KBM-7 (cell line): ENCODE measurements around the gene CDH23.
"Not testable (repeated sequence)": the region's sequence is repeated elsewhere in the genome, so short reads cannot be mapped to it uniquely, and the experiment has no call there.

ENCODE experiments used
- DNase-seq: peaks from one replicate; pipeline ENCODE4 v3.0.0-alpha.2; 2015
- in situ Hi-C: fragments of 300-500 bp; cut with MboI; formaldehyde crosslinking; loops from 2 replicates; pipeline ENCODE4 v1.14.3; 2020; ENCODE audit warnings: low sequenced_read_pairs, low pct_unique_long_range_greater_than_20kb, mixed read lengths

The CDH23 gene

DNA sequence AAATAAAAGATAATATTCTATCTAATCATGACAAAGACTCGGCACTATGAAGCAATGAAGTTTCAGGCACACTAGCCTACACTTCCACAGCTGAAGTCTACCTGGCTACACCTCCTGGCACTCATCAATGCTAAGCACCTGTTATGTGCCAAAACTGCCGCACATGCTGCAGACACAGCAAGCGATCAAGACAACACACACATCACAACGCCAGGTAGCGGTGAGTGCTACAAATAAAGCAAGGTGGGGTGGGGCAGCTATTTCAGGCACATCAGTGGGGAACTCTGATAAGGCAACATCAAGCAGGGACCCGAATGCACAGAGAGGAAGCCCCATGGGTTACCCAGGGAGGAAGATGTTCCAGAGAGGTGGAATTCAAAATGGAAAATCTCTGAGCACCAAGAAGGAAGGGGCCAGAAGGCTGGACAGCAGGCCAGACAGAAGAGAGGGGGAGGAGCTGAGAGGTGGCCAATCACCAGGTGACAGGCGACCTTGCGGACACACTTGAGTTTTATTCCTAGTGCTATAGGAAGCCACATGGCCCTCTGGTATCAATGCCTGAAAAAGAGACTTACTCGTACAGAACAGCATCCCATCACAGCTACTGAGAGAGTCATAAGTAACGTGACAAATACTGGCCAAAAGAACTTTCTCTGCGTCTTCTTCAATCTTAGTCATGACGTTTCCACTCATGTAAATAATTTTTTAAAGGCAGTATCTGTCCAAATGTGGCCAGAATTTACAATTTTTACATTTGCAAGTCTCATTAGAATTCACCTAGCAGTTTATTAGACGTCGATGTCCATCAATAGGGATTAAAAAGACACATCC lies 446.4 kb downstream of the CDH23 start:
- no peak for DNase-seq
- in situ Hi-C loops: no loop called here

GRCh38 chr10:71844084-71844483 lies 447.4 kb downstream of the CDH23 start:
- DNase-seq: no peak
- in situ Hi-C loops: no loop called here

DNA sequence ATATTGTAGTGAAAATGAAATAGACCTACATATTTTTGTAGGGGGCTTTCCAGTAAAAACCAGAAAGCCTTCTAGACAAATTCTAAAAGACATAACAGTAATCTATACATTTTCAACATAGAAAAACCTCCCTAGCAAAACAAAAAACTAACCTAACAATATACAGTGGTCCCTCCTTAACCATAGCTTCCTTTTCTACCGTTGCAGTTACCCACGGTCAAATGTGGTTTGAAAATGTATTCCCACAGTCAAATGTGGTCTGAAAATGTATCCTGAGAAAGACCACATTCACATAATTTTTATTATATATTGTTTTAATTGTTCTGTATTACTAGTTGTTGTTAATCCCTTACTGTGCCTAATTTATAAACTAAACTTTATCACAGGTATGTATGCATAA lies 448.0 kb downstream of the CDH23 start:
- DNase-seq: no peak
- in situ Hi-C loops: no loop called here

DNA sequence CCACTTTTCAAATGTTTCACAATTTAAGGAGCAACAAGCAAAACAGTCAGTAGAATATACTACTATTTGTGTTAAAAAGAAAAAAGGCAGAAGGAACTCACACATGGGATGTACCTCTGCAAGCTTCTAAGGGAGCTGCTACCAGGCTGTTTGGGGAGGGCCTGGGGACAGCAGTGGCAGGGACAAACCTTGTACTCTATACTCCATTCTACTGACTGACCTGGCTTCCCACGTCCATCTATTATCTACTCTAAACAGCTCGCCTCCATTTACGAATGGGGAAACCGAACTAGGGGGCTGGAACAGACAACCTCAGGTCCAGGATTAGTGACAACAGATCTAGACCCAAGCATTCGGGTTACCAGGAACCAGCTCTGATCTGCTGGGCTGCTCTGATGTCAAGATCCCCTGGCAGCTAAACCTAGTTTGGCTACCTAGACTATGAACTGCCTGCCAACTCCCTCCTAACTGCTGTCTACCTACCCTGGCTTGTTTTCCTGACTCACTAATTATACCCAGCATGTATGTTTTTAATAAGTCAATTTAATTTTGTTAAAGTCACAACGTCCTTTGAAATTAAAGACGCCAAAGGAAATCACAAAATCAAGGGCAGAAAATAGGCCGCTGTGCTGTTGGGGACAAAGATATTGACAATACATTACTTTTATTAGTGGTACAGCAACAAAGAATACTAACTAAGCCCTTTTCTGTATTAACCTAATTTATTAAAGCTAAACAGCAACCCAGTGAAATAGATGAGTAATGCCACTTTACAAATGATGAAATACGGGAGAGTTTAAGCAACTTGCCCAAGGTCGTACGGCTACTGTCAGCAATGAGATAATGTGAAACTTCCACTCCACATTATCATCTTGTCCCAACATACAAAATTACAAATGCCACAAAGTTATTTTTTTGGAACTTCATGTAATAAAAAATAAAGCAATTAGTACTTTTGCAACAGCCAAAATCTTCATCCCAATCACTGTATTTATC lies 449.0 kb downstream of the CDH23 start:
- in situ Hi-C loops: no loop called here
- DNase-seq: no peak

DNA sequence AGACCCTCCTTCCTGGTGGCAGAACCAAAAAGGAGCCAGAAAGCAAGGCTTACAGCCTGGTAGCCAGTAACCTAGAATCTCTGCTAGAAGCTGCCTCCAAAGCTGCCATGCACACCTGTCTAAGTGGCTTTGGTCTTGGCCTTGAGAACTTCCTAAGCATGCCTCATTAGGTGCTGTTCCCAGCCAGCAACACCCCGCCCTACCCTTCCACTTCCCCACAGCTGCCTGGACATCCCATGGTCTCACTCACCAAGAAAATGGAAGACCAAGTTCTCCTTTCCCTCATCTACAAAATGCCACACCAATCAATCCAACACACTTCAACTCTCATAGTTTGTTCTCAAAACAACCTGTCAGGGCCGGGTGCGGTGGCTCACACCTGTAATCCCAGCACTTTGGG lies 450.1 kb downstream of the CDH23 start:
- in situ Hi-C loops: no loop called here
- DNase-seq: no peak

- DNase-seq: no peak
- in situ Hi-C loops: no loop called here
Measured at GRCh38 chr10:71847418-71847817, 450.7 kb downstream of the CDH23 start.

DNA sequence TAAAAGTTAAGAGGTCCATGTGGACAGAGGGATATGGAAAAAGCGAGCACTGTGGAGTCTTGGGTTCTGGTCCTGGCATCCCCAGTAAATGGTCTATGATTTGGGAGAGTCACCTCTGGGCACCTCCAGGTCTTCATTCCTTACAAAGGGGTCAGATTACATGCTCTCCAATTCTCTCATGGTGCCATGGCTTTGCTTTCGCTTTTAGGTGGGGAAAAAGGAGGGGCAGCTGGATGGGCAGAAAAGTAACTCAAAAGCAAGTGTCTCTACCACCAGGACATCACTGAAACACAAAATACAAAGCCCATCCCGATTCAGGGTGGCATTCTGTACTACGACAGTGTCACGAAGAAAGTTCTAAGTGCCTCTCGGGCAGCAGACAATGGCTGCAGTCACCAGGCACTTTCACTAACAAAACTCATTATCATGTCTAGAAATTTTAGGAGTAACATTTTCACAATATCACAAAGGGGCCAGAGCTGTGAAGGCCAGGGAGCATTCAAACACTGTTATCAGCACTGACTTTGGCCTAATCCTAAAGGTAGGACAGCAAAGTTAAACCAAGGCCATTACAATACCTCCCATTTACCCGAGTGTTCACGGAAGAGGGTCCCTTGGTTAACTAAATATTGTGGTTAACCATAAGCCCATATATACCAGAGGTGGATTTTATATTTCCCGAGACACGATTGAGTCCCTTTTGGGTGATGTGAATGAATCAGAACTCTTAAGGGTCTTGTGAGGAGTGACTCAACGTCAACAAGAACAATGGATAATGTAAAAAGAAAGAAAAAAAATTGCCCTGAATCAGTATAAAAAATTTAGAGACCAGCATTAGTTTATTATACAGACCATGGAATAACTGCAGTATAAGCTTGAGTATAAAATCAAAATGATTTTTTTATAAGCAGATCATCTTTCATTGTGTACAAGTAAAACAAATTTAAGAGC lies 451.9 kb downstream of the CDH23 start:
- in situ Hi-C loops: no loop called here
- DNase-seq: no peak

DNA sequence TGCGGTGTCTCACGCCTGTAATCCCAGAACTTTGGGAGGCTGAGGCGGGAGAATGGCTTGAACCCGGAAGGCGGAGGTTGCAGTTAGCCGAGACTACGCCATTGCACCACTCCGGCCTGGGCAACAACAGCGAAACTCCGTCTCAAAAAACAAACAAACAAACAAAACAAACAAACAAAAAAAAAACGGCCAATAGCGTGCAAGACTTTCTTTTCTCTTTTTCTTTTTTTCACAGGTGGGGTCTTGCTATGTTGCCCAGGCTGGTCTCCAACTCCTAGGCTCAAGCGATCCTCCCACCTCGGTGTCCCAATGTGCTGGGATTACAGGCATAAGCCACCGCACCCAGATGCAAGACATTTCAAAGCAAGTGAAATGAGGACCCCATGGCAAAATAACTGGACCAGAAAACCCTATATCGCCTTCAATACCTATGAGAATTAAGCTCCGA lies 452.8 kb downstream of the CDH23 start:
- no peak for DNase-seq
- in situ Hi-C loops: no loop called here

DNA sequence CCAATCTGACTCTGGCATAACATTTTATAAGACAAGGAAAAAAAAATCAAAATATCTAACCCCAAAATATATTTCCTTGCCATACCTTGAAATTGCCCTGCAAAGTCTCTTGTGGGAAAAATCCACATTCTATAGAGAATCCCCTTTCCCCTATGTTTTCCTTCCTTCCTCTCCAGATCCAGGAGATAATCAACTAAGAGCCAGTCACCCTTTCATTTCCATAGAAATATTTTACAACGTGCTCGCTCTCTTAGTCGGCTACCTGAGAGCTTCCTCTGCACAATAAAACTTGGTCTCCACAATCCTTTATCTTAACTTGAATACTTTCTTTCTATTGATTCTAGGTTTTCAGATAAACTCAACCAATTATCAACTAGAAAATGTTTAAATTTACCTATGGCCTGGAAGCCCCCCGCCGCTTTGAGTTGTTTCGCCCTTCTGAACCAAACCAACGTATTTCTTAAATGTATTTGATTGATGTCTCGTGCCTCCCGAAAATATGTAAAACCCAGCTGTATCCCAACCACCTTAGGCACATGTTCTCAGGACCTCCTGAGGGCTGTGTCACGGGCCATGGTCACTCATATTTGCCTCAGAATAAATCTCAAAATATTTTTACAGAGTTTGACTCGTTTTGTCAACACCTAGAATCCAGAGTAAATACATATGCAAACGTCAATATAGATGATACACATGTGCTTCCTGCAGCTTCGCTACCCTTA lies 453.5 kb downstream of the CDH23 start:
- in situ Hi-C loops: no loop called here

GRCh38 chr10:71850743-71851464 lies 454.2 kb downstream of the CDH23 start, which contains the start of gene PSAP:
PSAP (minus strand) TSS chr10:71851251; CDS start chr10:71851221, 30 bp downstream.
- in situ Hi-C loops: no loop called here
- peak; percentile 97 for DNase-seq

More for the DNA sequence above, 453.5 kb downstream of the CDH23 start:
- DNase-seq: no peak

DNA sequence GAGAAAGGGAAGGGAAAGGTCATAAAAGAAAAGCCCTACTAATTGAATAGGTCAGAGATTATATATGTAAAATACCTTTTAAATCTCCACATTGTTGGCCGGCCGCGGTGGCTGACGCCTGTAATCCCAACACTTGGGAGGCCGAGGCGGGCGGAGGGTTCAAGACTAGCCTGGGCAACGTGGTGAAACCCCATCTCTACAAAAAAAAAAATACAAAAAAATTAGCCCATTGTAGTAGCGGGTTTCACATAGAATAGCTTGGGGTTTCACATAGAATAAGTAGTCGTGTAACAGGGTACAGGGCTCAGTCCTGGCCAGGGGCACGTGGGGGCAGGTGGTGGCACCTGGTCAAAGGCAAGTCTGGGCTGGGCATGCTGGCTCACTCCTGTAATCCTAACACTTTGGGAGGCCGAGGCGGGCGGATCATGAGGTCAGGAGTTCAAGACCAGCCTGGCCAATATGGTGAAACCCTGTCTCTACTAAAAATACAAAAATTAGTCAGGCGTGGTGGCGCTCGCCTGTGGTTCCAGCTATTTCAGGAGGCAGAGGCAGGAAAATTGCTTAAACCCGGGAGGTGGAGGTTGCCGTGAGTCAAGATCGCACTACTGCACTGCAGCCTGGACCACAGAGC lies 454.9 kb downstream of the CDH23 start:
- in situ Hi-C loops: not testable (repeated sequence)
- DNase-seq: peak; percentile 40

DNA sequence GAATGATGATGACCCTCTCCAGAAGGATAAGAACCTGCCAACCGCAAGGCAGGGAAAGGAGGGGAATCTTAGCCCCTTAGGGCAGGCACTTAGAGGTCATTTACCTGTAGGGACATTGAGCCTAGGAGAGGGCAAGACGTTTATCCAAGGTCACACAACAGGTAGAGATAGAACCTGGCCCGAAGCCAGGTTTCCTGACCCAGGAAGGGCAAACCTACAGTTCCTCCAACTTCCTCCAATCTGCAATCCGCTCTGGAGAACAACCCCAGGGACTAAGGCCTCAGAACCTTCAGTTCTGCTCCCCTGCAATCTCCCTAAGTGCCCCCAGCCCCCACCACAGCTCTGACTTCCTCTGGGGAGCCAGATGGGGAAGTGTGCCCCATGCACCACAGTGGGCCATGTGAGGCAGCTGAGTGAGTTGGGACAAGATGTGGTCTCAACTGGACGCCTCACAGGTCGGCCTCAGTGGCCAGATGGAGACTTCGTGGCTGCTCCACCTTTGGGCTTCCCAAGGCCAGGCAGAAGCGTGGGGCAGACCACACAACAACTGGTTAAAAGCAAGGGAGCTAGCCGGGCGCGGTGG lies 455.7 kb downstream of the CDH23 start:
- peak; percentile 76 for DNase-seq
- in situ Hi-C loops: no loop called here

DNA sequence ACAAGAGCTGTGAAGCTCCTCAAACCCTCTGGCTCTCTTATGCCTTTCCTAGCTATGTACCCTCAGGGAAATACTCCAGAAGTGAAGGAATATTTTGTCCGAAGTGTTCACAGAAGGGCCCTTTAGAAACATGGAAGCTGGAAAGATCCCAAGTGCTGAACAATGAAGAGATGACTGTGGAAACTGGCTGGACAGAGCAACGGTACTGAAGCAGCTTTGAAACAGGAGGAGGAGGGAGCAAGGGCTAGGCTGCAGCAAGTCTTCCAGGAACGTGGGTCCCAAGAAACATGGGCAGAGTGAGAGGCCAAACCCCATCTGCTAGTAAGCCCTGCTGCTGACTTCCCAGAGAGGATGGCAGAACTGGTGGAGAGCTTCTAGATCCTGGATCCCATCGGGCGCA lies 457.3 kb downstream of the CDH23 start:
- DNase-seq: no peak
- in situ Hi-C loops: no loop called here

DNA sequence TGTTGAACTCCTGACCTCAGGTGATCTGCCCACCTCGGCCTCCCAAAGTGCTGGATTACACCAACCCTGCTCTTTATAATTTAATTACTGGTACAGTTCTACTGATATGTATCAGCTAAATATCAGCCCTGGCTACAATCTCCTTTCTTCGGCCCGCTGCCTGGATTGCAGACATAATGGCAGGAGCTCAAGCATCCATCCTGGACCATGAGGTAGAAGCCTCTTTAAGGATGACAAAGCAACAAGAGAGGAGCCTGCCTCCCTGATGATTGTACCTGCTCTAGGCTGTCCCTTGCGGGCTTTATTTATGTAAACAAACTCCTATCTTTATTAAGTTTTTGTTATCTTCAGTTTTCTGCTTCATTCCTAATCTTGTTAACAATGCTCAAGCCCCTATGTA lies 459.9 kb downstream of the CDH23 start:
- DNase-seq: no peak
- in situ Hi-C loops: no loop called here

- peak; percentile 42 for DNase-seq
- in situ Hi-C loops: no loop called here
Measured at GRCh38 chr10:71857934-71858890, 461.5 kb downstream of the CDH23 start.
